Brain microvascular endothelial cell (primary cell): ENCODE measurements around the gene RERE.
"Not testable (repeated sequence)": the region's sequence is repeated elsewhere in the genome, so short reads cannot be mapped to it uniquely, and the experiment has no call there.

Source experiments
- DNase-seq: peaks from one replicate; pipeline ENCODE4 v3.0.0-alpha.2; 2020
- H3K27ac ChIP-seq: fragments of 250-450 bp; sonication (Bioruptor Pico); 2 replicates; pipeline ENCODE4 v1.5.1; 2020; ENCODE audit warnings: mild to moderate bottlenecking, moderate library complexity
- H3K27me3 ChIP-seq: fragments of 250-450 bp; sonication (Bioruptor Pico); replicated peaks from 2 replicates; pipeline ENCODE4 v1.5.1; 2020; ENCODE audit warnings: mild to moderate bottlenecking
- H3K36me3 ChIP-seq: fragments of 250-450 bp; sonication (Bioruptor Pico); replicated peaks from 2 replicates; pipeline ENCODE4 v1.5.1; 2020; ENCODE audit warnings: mild to moderate bottlenecking
- H3K4me3 ChIP-seq: 2 replicates; pipeline ENCODE4 v1.5.1; 2011; ENCODE audit warnings: low read depth, mild to moderate bottlenecking, control low read depth, low read length, moderate library complexity
- in situ Hi-C: cut with HindIII; loops from 2 replicates; pipeline ENCODE4 v1.10.0; 2017; ENCODE audit warnings: low sequenced_read_pairs, low pct_ligation_motif_present
- TF ChIP-seq, protein P1 (sequence below): IDR thresholded peaks from 2 replicates; pipeline ENCODE4 v1.5.1; 2011; ENCODE audit warnings: low read depth, mild to moderate bottlenecking, moderate library complexity, low read length, control low read depth, inconsistent platforms; ENCODE audit errors: missing control alignments

The RERE gene

DNA sequence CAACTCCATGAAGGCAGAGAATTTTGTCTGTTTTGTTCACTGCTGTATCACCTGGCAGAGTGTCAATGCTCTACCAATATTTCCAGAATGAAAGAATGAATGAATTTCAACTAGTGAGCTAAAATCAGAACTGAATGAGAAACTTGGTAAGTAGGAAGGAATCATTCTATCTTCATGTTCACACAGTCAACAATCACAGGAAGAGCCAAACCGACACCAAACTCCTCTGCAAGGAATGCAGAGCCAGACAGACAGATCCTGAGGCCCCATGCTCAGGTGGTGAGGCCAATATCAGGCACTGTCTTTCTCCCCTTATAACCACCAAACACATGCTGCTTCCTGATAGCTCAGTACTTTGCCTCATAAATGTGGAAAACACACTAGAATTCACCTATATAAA, 360.4 kb downstream of the RERE start:
- in situ Hi-C loops = no loop called here
- H3K36me3 ChIP-seq = no peaks in the 10 kb centered on the region
- H3K4me3 ChIP-seq = no peak overlapping the region
- H3K27me3 ChIP-seq = no peaks in the 10 kb centered on the region
- H3K27ac ChIP-seq = no peak overlapping the region
- TF ChIP-seq, protein P1, sequence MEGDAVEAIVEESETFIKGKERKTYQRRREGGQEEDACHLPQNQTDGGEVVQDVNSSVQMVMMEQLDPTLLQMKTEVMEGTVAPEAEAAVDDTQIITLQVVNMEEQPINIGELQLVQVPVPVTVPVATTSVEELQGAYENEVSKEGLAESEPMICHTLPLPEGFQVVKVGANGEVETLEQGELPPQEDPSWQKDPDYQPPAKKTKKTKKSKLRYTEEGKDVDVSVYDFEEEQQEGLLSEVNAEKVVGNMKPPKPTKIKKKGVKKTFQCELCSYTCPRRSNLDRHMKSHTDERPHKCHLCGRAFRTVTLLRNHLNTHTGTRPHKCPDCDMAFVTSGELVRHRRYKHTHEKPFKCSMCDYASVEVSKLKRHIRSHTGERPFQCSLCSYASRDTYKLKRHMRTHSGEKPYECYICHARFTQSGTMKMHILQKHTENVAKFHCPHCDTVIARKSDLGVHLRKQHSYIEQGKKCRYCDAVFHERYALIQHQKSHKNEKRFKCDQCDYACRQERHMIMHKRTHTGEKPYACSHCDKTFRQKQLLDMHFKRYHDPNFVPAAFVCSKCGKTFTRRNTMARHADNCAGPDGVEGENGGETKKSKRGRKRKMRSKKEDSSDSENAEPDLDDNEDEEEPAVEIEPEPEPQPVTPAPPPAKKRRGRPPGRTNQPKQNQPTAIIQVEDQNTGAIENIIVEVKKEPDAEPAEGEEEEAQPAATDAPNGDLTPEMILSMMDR = no peak
- no peak for DNase-seq

DNA sequence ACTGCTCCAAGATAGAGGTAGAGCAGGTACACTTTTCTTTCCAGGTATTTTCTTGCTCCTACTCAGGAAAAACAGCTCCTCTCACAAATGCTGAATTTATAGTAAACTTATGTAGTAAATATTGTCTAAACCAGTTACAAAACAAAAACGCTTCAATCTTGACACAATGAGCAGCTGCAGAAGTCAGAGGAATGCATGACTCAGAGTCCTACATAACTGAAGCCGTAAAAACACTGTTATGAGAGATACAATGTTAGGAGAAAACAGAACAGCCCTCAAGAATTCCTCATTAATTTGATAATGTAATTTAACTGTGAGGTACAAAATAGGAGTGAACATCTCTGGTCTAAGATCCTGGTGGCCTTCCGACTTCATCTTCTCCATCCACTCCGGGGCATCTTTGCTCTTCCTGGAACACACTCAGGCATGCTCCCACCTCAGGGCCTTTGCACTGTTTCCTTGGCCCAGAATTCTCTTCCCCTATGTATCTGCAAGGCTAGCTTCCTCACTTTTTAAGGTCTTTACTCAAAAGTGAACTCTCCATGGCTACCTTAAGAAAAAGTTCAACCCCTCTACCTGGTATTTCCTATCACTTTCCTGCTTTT, 361.0 kb downstream of the RERE start:
- TF ChIP-seq, protein P1 = no peak
- in situ Hi-C loops = no loop called here
- Histone ChIP-seq H3K27me3 (no peaks in the 10 kb centered on the region), H3K4me3 (no peak overlapping the region), H3K27ac (peak overlapping the region; percentile 19), H3K36me3 (no peaks in the 10 kb centered on the region)
- DNase-seq = peak; percentile 62

DNA sequence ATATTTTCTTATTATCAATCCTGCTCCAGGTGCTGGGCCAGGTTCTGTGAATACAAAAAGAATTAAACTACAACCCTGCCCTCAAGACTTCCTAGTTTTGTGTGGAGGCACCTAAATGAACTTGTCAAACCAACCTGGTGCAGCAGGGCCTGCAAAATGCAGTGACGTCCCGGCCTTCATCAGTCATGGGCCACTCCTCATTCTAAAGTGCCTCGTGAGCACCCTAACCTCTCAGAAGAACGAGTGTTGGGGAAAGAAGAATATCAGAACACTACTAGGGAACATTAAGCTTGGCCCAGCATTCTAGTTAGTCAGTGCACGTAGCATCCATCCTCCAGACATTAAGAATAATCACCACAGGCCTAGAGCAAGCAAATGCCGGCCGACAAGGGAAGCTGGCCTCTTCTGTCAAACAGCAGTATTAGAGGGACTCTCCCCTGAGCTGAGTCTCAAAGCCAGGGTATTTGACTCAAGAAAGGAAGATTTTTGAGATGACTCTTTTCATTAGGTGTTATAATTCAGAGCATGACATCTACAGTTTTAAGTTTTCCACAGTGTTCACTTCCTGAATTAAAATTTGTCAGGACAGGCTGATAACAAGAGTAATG, 361.6 kb downstream of the RERE start:
- DNase-seq = no peak
- H3K27ac ChIP-seq = peak overlapping the region; percentile 19
- no peaks in the 10 kb centered on the region for H3K36me3 ChIP-seq
- no peaks in the 10 kb centered on the region for H3K27me3 ChIP-seq
- no peak overlapping the region for H3K4me3 ChIP-seq
- in situ Hi-C loops = no loop called here
- TF ChIP-seq, protein P1 = no peak

DNA sequence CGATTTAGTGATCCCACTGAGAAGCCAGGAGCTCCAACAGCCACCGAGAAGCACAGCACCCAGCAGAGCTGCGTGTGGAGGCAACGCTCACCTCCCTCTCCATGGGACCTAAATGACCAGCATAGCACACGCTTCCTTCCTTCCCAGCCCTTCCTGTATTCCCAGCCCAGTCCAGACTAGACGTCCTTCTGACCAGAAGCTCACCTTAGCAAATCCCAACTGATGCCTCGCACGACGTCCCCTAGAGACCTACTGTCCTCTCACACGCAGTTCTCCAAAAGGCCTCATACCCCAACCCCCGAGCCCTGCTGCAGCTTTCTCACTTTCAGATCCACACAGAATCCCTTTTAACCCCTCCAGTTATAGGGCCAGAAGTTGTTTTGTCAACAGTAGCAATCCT, 367.1 kb downstream of the RERE start:
- in situ Hi-C loops = no loop called here
- H3K36me3 ChIP-seq = no peaks in the 10 kb centered on the region
- no peak for DNase-seq
- H3K27me3 ChIP-seq = no peaks in the 10 kb centered on the region
- TF ChIP-seq, protein P1 = no peak
- H3K27ac ChIP-seq = no peak overlapping the region
- no peak overlapping the region for H3K4me3 ChIP-seq

DNA sequence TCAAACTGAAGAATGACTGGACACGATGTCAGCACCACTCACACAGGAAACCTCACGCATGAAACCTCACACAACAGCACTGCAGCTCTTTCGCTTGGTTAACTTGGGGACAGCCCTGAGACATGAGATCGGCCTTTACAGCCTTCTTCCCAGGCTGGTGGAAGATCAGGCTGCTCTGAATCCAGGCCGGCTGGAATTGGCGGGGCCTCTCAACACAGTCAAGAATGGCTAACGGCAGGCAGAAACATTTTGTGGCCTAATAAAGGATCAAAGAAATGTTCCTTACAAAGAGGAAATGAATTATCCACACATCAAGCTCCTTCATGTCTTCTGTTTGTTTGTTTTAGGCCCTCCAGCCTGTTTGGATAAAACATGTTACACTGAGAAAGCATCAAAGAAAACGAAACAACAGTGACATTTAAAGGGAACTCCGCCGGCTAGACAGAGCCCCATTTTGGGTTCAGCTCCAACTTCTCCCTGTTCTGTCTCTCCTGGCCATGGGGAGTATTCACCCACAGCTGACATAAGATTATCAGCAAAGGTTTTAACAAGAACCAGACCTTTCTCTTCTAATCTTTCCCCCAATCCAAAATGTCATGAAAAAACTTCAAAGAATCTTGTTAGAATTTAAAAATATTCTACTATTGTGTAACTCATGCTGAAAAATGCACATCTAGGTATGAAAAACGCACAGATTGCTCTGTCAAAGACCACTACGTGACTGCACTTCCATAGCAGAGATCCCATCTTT, 368.4 kb downstream of the RERE start:
- Histone ChIP-seq H3K4me3 (peak overlapping the region; percentile 3), H3K27me3 (no peaks in the 10 kb centered on the region), H3K36me3 (no peaks in the 10 kb centered on the region), H3K27ac (peak overlapping the region; percentile 57)
- TF ChIP-seq, protein P1 = no peak
- DNase-seq = no peak
- in situ Hi-C loops = no loop called here

DNA sequence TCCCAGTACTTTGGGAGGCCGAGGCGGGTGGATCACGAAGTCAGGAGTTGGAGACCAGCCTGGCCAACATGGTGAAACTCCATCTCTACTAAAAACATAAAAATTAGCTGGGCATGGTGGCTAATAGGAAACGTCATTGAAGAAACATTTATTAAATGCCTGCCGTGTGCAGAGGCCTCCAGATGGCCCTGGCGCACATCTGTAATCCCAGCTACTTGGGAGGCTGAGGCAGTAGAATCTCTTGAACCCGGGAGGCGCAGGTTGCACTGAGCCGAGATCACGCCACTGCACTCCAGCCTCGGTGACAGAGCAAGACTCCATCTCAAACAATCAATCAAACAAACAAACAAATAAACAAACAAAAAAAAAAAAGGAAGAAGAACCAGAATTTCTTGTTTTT, 368.9 kb downstream of the RERE start:
- DNase-seq, H3K4me3 ChIP-seq, H3K27me3 ChIP-seq, in situ Hi-C loops, H3K27ac ChIP-seq, H3K36me3 ChIP-seq: not testable (repeated sequence)
